ENCODE data around the gene UBE2L3.
"Not testable (repeated sequence)": the region's sequence is repeated elsewhere in the genome, so short reads cannot be mapped to it uniquely, and the experiment has no call there.

UBE2L3 gene

GRCh38 chr22:21573750-21574494 is 6.4 kb downstream of the UBE2L3 start:
- H3K27ac ChIP-seq (replicated peaks): no peak overlapping the region
- DNase-seq (ENCODE audit: low read depth in 1 of 2, low spot score in 1 of 2): no peak
- no peak overlapping the region for H3K4me3 ChIP-seq (replicated peaks; ENCODE audit: insufficient read depth, low read length)
- no peaks in the 10 kb centered on the region for H3K27me3 ChIP-seq (ENCODE audit: insufficient read depth, poor library complexity, severe bottlenecking)
- TF ChIP-seq, protein P1, sequence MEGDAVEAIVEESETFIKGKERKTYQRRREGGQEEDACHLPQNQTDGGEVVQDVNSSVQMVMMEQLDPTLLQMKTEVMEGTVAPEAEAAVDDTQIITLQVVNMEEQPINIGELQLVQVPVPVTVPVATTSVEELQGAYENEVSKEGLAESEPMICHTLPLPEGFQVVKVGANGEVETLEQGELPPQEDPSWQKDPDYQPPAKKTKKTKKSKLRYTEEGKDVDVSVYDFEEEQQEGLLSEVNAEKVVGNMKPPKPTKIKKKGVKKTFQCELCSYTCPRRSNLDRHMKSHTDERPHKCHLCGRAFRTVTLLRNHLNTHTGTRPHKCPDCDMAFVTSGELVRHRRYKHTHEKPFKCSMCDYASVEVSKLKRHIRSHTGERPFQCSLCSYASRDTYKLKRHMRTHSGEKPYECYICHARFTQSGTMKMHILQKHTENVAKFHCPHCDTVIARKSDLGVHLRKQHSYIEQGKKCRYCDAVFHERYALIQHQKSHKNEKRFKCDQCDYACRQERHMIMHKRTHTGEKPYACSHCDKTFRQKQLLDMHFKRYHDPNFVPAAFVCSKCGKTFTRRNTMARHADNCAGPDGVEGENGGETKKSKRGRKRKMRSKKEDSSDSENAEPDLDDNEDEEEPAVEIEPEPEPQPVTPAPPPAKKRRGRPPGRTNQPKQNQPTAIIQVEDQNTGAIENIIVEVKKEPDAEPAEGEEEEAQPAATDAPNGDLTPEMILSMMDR (IDR thresholded peaks at IDR 0.05; ENCODE audit: insufficient read depth, low read length): no peak
- no peak for TF ChIP-seq REST (IDR thresholded peaks at IDR 0.05; ENCODE audit: insufficient replicate concordance, low read depth)
- TF ChIP-seq POLR2AphosphoS5 (IDR thresholded peaks at IDR 0.05; ENCODE audit: low read depth): no peak
- no peak for TF ChIP-seq GABPA (IDR thresholded peaks at IDR 0.05; ENCODE audit: low read depth)
- no peak for TF ChIP-seq SPI1 (IDR thresholded peaks at IDR 0.05; ENCODE audit: borderline replicate concordance, low read depth)

DNA sequence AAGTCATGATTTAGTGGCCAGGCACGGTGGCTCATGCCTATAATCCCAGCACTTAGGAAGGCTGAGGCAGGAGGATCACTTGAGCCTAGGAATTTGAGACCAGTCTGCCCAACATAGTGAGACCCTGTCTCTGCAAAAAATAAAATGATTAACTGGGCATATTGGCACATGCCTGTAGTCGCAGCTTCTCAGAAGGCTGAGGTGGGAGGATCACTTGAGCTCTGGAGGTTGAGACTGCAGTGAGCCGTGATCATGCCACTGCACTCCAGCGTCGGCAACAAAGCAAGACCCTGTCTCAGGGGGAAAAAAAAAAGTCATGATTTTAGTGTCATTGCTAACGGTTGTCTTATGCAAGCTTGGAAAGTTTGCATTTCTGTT is 11.9 kb downstream of the UBE2L3 start:
- DNase-seq (ENCODE audit: low read depth in 1 of 2, low spot score in 1 of 2): no peak
- no peaks in the 10 kb centered on the region for H3K27me3 ChIP-seq (ENCODE audit: insufficient read depth, poor library complexity, severe bottlenecking)
- TF ChIP-seq GABPA (IDR thresholded peaks at IDR 0.05; ENCODE audit: low read depth) (no peak), POLR2AphosphoS5 (IDR thresholded peaks at IDR 0.05; ENCODE audit: low read depth) (no peak), SPI1 (IDR thresholded peaks at IDR 0.05; ENCODE audit: borderline replicate concordance, low read depth) (no peak)
- no peak overlapping the region for H3K4me3 ChIP-seq (replicated peaks; ENCODE audit: insufficient read depth, low read length)
- no peak overlapping the region for H3K27ac ChIP-seq (replicated peaks)

GRCh38 chr22:21580623-21581007 is 13.1 kb downstream of the UBE2L3 start:
- DNase-seq (ENCODE audit: low read depth in 1 of 2, low spot score in 1 of 2); H3K27ac ChIP-seq (replicated peaks); H3K27me3 ChIP-seq (ENCODE audit: insufficient read depth, poor library complexity, severe bottlenecking); H3K4me3 ChIP-seq (replicated peaks; ENCODE audit: insufficient read depth, low read length): not testable (repeated sequence)

DNA sequence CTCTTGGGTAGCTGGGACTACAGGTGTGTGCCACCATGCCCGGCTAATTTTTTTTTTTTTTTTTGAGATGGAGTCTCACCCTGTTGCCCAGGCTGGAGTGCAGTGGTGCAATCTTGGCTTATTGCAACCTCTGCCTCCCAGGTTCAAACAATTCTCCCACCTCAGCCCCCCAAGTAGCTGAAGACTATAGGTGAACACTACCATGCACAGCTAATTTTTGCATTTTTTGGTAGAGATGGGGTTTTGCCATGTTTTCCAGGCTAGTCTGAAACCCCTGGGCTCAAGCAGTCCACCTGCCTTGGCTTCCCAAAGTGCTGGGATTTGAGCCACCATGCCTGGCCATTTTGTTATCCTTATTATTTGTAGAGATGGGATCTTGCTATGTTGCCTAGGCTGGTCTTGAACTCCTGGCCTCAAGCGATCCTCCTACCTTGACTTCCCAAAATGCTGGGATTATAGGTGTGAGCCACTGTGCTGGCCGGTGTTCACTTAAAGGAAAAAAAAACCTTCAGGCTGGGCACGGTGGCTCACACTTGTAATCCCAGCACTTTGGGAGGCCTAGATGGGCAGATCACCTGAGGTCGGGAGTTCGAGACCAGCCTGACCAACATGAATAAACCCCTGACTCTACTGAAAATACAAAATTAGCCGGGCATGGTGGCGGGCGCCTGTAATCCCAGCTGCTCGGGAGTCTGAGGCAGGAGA is 13.6 kb downstream of the UBE2L3 start:
- H3K27ac ChIP-seq (replicated peaks); H3K27me3 ChIP-seq (ENCODE audit: insufficient read depth, poor library complexity, severe bottlenecking): not testable (repeated sequence)

GRCh38 chr22:21582801-21583740 is 15.6 kb downstream of the UBE2L3 start:
- Histone ChIP-seq H3K4me3 (replicated peaks; ENCODE audit: insufficient read depth, low read length) (no peak overlapping the region), H3K27ac (replicated peaks) (no peak overlapping the region), H3K27me3 (ENCODE audit: insufficient read depth, poor library complexity, severe bottlenecking) (no peaks in the 10 kb centered on the region)
- TF ChIP-seq POLR2AphosphoS5 (IDR thresholded peaks at IDR 0.05; ENCODE audit: low read depth): no peak
- TF ChIP-seq SPI1 (IDR thresholded peaks at IDR 0.05; ENCODE audit: borderline replicate concordance, low read depth): no peak
- TF ChIP-seq GABPA (IDR thresholded peaks at IDR 0.05; ENCODE audit: low read depth): no peak
- TF ChIP-seq REST (IDR thresholded peaks at IDR 0.05; ENCODE audit: insufficient replicate concordance, low read depth): no peak
- TF ChIP-seq, protein P1 (IDR thresholded peaks at IDR 0.05; ENCODE audit: insufficient read depth, low read length): no peak
- DNase-seq (ENCODE audit: low read depth in 1 of 2, low spot score in 1 of 2): no peak

More for the DNA sequence above, 13.6 kb downstream of the UBE2L3 start:
- not testable (repeated sequence) for H3K4me3 ChIP-seq (replicated peaks; ENCODE audit: insufficient read depth, low read length); DNase-seq (ENCODE audit: low read depth in 1 of 2, low spot score in 1 of 2)
